PFSK-1 (cell line): ENCODE data around the gene LGALS9B.
"Not testable (repeated sequence)": the region's sequence is repeated elsewhere in the genome, so short reads cannot be mapped to it uniquely, and the experiment has no call there.

Source experiments
- POLR2AphosphoS5 ChIP-seq: IDR thresholded peaks from 2 replicates; pipeline ENCODE4 v1.6.1; 2012; ENCODE audit warnings: low read depth, mild to moderate bottlenecking, control low read depth, low read length, moderate library complexity
- SIN3A ChIP-seq: IDR thresholded peaks from 2 replicates; pipeline ENCODE4 v1.6.1; 2012; ENCODE audit warnings: mild to moderate bottlenecking, low read length, moderate library complexity, borderline replicate concordance; ENCODE audit not compliant: insufficient read depth
- TAF1 ChIP-seq: IDR thresholded peaks from 2 replicates; pipeline ENCODE4 v1.6.1; 2012; ENCODE audit warnings: low read length, control low read depth, borderline replicate concordance; ENCODE audit not compliant: insufficient read depth

GRCh38 chr17:20467447-20467846, at the start of gene LGALS9B:
- not testable (repeated sequence) for TF ChIP-seq POLR2AphosphoS5, SIN3A, TAF1
